ENCODE data around the gene CYP4B1. TPM values are rescaled to one million over a fixed set of nuclear protein-coding genes. Genes with fewer than 3 reads are reported as not detected.
"Not testable (repeated sequence)": the region's sequence is repeated elsewhere in the genome, so short reads cannot be mapped to it uniquely, and the experiment has no call there.

CYP4B1 gene
- total RNA-seq, 1 experiment from 2014 or later, result 3.5 TPM

GRCh38 chr1:46820560-46821060 is 21.8 kb downstream of the CYP4B1 start:
- POLR2A ChIA-PET (ENCODE audit: unreplicated experiment), result no interaction called here
- no peak overlapping the region for H3K4me2 ChIP-seq

DNA sequence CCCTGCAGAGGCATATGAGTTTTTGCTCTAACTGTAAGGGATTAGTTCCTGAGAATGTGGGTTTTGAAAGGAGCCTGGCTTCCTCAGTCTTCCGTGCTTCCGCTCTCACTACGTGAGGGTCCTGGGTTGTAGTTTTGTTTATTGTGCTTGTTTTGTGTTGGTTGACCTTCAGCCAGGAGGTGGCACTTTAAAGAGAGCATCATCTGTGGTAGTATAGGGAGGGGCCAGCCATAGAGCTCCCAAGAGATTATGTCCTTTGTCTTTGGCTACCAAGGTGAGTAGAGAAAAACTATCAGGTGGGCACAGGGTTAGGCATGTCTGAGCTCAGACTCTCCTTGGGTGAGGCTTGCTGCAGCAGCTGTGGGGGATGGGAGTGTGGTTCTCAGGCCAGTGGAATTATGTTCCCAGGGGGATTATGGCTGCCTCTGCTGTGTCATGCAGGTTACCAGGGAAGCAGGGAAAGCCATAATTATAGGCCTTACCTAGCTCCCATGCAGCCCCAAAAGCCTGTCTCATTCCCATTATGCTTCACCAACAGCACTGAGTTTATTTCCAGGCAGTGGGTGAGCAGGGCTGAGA is 23.5 kb downstream of the CYP4B1 start:
- H3K27me3 ChIP-seq (ENCODE audit: insufficient read depth, low read depth), result no peaks in the 10 kb centered on the region
- DNase-seq, result peak in 1 of 2 experiments; percentile 40
- BruUV-seq (replicated peaks), result no TSS peak
- H3K4me2 ChIP-seq, result no peak overlapping the region
- H3K9me2 ChIP-seq (ENCODE audit: insufficient read depth), result no peaks in the 10 kb centered on the region
- no peak overlapping the region for H3K4me3 ChIP-seq
- ChIA-PET POLR2A (ENCODE audit: unreplicated experiment) (no interaction called here), CTCF (no interaction called here)
- H3K36me3 ChIP-seq (ENCODE audit: low read depth), result no peaks in the 10 kb centered on the region
- intact Hi-C loops (cut with micrococcal nuclease; ENCODE audit: unreplicated experiment), result no loop called here
- H3K27ac ChIP-seq, result no peak overlapping the region
- no peaks in the 10 kb centered on the region for H4K20me1 ChIP-seq (ENCODE audit: insufficient read depth)
- H3K4me1 ChIP-seq (replicated peaks; ENCODE audit: insufficient read depth), result no peaks in the 10 kb centered on the region
- H3K9me3 ChIP-seq (ENCODE audit: insufficient read depth, low read depth), result no peaks in the 10 kb centered on the region
- TF ChIP-seq, protein P1, sequence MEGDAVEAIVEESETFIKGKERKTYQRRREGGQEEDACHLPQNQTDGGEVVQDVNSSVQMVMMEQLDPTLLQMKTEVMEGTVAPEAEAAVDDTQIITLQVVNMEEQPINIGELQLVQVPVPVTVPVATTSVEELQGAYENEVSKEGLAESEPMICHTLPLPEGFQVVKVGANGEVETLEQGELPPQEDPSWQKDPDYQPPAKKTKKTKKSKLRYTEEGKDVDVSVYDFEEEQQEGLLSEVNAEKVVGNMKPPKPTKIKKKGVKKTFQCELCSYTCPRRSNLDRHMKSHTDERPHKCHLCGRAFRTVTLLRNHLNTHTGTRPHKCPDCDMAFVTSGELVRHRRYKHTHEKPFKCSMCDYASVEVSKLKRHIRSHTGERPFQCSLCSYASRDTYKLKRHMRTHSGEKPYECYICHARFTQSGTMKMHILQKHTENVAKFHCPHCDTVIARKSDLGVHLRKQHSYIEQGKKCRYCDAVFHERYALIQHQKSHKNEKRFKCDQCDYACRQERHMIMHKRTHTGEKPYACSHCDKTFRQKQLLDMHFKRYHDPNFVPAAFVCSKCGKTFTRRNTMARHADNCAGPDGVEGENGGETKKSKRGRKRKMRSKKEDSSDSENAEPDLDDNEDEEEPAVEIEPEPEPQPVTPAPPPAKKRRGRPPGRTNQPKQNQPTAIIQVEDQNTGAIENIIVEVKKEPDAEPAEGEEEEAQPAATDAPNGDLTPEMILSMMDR (conservative IDR thresholded peaks at IDR 0.05), result no peak
- no peak for TF ChIP-seq EZH2 (IDR thresholded peaks at IDR 0.05; ENCODE audit: low read depth)
- no peaks in the 10 kb centered on the region for H3K79me2 ChIP-seq (ENCODE audit: low read depth)
- no peak overlapping the region; the same call in 1 of the 2 replicates for H2AFZ ChIP-seq
- no peaks in the 10 kb centered on the region for H3F3A ChIP-seq (ENCODE audit: insufficient read depth, low read depth)

More at GRCh38 chr1:46820560-46821060, 21.8 kb downstream of the CYP4B1 start:
- Histone ChIP-seq H3K36me3 (ENCODE audit: low read depth) (no peaks in the 10 kb centered on the region), H4K20me1 (ENCODE audit: insufficient read depth) (no peaks in the 10 kb centered on the region), H3K4me3 (no peak overlapping the region), H3K27me3 (ENCODE audit: insufficient read depth, low read depth) (no peaks in the 10 kb centered on the region), H3K79me2 (ENCODE audit: low read depth) (no peaks in the 10 kb centered on the region), H3K9me3 (ENCODE audit: insufficient read depth, low read depth) (no peaks in the 10 kb centered on the region), H3K4me1 (replicated peaks; ENCODE audit: insufficient read depth) (no peaks in the 10 kb centered on the region), H2AFZ (no peak overlapping the region), H3K9me2 (ENCODE audit: insufficient read depth) (no peaks in the 10 kb centered on the region), H3K27ac (no peak overlapping the region), H3F3A (ENCODE audit: insufficient read depth, low read depth) (no peaks in the 10 kb centered on the region)
- no TSS peak for BruUV-seq (replicated peaks)
- CTCF ChIA-PET, result no interaction called here
- TF ChIP-seq EZH2 (IDR thresholded peaks at IDR 0.05; ENCODE audit: low read depth), result no peak
- TF ChIP-seq, protein P1 (conservative IDR thresholded peaks at IDR 0.05), result no peak
- DNase-seq, result no peak
- intact Hi-C loops (cut with micrococcal nuclease; ENCODE audit: unreplicated experiment), result no loop called here

DNA sequence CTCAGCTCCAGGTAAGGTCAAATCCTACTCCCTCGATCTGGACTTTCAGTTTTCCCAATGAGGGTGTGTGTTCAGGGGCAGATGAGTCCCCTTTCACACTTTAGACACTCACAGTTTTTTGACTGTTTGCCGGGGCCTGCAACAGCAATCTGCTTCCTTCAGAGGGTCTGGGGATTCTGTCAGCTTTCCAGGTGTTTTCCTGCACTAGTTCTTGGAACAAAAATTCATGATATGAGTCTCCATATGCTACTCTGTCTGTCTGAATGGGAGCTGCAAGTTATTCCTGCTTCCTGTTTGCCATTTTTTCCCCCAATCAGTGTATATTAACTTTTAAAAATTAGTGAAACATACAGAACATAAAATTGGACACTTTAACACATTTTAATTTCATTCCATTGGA is 24.3 kb downstream of the CYP4B1 start:
- Histone ChIP-seq H3K27ac (no peak overlapping the region), H4K20me1 (ENCODE audit: insufficient read depth) (no peaks in the 10 kb centered on the region), H3K36me3 (ENCODE audit: low read depth) (no peaks in the 10 kb centered on the region), H3F3A (ENCODE audit: insufficient read depth, low read depth) (no peaks in the 10 kb centered on the region), H3K79me2 (ENCODE audit: low read depth) (no peaks in the 10 kb centered on the region), H3K9me2 (ENCODE audit: insufficient read depth) (no peaks in the 10 kb centered on the region), H3K4me1 (replicated peaks; ENCODE audit: insufficient read depth) (no peaks in the 10 kb centered on the region), H2AFZ (peak overlapping the region; percentile 27; the same call in 1 of the 2 replicates), H3K27me3 (ENCODE audit: insufficient read depth, low read depth) (no peaks in the 10 kb centered on the region), H3K4me2 (no peak overlapping the region), H3K9me3 (ENCODE audit: insufficient read depth, low read depth) (no peaks in the 10 kb centered on the region), H3K4me3 (no peak overlapping the region)
- DNase-seq, result no peak
- TF ChIP-seq, protein P1 (conservative IDR thresholded peaks at IDR 0.05), result no peak
- TF ChIP-seq EZH2 (IDR thresholded peaks at IDR 0.05; ENCODE audit: low read depth), result no peak
- intact Hi-C loops (cut with micrococcal nuclease; ENCODE audit: unreplicated experiment), result no loop called here
- ChIA-PET CTCF (no interaction called here), POLR2A (ENCODE audit: unreplicated experiment) (no interaction called here)
- no TSS peak for BruUV-seq (replicated peaks)

GRCh38 chr1:46826892-46827291 is 28.0 kb downstream of the CYP4B1 start:
- H3K9me3 ChIP-seq (ENCODE audit: insufficient read depth, low read depth); H3K79me2 ChIP-seq (ENCODE audit: low read depth); H2AFZ ChIP-seq; H3K36me3 ChIP-seq (ENCODE audit: low read depth); H3F3A ChIP-seq (ENCODE audit: insufficient read depth, low read depth); H3K27me3 ChIP-seq (ENCODE audit: insufficient read depth, low read depth); H4K20me1 ChIP-seq (ENCODE audit: insufficient read depth); BruUV-seq (replicated peaks); intact Hi-C loops (cut with micrococcal nuclease; ENCODE audit: unreplicated experiment); H3K27ac ChIP-seq; POLR2A ChIA-PET (ENCODE audit: unreplicated experiment); H3K4me1 ChIP-seq (replicated peaks; ENCODE audit: insufficient read depth); CTCF ChIA-PET; H3K4me3 ChIP-seq; DNase-seq; H3K4me2 ChIP-seq; H3K9me2 ChIP-seq (ENCODE audit: insufficient read depth): not testable (repeated sequence)

All from PC-9 (cell line).